AG08396 (cell line): ENCODE results near the gene ISLR2.
"Not testable (repeated sequence)": the region's sequence is repeated elsewhere in the genome, so short reads cannot be mapped to it uniquely, and the experiment has no call there.

Experiments used
- DNase-seq: peaks from one replicate; pipeline ENCODE4 v3.0.0; 2012; ENCODE audit warnings: low spot score, mixed read lengths

ISLR2 gene

GRCh38 chr15:74156678-74157411 is 26.5 kb downstream of the ISLR2 start:
- DNase-seq: no peak

DNA sequence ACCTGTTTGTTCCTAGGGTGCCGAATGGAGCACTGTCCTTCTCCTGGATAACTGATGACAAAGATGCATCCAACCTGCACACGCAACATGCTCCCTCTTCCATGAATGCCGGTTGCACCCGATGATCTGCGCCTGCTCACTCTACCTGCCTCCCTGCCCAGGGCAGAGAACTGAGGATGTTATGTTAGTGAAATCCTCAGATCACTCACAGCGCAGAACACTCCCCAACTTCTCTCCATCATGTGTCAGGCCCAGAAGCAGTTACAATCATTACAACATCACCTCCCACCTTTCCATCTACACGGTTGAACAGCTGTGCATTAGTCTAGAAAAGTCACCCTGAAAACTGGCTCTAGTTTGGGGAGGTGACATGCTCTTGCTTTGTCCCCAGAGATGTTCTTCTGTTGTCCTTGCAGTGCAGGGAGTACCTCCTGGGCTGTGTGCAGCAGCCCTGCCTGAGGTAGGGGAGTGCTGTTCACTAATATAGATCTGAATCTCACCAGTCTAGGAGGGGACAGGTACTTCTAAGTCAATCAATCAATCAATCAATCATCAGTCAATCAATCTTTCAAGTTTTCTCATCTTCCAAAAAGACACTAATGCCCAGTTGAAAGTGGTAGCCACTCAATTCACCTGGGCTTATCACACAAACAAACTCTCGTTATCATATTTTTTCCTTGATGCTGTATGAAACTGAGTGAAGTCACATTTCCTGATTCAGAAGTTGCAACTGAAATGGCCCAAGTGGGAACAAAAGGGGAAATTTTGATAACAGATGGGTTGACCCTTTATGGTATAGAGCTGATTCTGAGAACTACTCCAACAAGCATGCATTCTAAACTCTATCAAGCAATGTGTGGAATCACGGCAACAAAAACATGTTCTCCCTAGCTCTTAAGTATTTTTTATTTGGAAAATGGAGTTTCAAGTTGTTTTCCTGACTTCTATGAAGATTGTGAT is 27.8 kb downstream of the ISLR2 start:
- no peak for DNase-seq

DNA sequence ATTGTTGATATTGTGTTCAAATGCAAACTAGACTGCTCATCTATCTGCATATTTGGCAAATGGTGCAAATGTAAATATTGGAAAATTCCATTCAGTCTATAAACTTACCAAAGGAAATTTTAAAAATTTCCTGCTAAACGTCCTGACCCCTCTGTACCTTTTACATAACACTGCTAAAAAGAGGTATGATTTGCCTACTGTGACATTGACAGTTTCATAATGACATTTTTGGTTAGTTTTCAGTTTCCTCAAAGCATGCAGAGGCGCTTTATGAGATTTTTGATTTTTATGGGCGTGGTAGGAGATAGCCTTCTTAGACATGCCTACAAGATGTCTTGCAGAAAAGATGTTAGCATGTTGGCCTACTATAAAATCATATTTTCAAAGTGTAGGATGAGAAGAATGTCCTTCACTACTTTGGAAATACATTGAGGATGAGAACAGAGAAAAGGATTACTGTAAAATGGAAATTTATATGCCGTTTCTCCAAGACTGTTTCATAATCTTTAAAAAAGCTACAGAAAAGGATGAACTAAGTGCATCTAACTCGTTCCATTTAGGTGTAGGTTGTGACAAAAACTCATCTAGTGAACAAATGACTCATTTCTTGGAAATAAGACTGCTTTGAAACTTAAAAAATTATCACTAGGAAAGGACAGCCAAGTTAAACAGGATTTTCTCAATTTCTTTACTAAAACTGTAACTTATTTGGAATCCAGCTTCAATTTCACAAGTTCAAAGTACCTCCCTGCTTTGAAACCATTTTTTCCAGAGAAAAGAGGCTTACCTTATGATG is 28.7 kb downstream of the ISLR2 start:
- no peak for DNase-seq

- DNase-seq: no peak
Observed at GRCh38 chr15:74159773-74160172, 29.4 kb downstream of the ISLR2 start.

GRCh38 chr15:74160390-74160789 is 30.0 kb downstream of the ISLR2 start:
- DNase-seq: not testable (repeated sequence)

GRCh38 chr15:74162195-74162536 is 31.8 kb downstream of the ISLR2 start:
- not testable (repeated sequence) for DNase-seq

GRCh38 chr15:74165461-74165860 is 35.1 kb downstream of the ISLR2 start:
- DNase-seq: no peak

DNA sequence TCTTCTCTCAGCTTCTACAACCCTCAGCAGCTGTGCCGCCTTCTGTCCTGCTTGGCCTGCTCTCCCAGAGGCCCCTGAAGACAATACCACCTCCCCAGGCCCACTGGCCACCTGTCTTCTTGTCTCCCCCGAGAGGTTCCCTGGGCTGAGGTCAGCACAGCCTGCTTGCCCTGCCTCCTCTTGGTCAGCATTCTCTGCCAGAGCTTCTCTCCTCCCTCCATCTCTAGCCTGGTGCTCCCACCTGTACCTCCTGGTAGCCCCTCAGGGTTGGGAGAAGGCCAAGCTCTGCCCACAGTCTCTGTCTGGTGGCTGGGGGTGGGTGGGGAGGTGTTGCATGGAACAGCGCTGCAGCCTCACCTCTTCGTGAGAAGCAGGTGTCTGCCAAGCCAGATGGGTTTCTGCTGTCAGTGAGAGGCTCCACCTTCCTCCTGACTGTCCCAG is 37.5 kb downstream of the ISLR2 start:
- no peak for DNase-seq

GRCh38 chr15:74168711-74169126 is 38.3 kb downstream of the ISLR2 start:
- DNase-seq: no peak

GRCh38 chr15:74170071-74170844 is 39.9 kb downstream of the ISLR2 start:
- no peak for DNase-seq

DNA sequence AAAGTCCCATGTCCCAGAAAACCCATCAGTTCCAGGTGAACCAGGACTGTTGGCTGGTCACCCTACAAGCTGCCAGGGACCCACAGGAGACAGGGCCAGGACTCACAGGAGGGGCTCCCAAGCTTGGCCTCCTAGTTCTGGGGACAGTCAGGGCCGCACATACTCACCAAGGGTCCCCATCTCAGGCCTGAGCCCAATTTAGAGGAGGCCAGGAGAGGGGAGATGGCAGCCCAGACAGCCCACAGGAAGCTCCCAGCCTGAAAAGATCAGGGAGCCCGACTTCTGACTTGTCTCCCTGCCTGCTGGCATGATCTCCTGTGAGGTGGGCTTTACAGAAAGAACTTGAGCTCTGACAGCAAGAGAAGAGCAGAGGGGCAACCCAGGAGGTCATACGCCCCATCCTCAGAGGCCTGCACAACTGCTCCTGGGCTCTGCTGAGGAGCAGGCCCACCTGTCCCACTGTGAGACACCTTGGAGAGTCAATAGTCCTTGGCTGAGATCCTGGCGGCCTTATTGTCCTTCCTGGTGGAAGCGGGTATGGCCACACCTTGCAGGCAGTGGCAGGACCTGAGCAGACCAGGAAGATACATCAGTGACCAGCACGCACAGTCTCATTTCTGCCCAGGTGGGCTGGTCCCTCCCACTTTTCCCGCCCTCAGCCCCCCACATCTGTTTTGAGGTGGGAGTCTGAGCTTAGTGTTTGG is 40.6 kb downstream of the ISLR2 start:
- DNase-seq: no peak

DNA sequence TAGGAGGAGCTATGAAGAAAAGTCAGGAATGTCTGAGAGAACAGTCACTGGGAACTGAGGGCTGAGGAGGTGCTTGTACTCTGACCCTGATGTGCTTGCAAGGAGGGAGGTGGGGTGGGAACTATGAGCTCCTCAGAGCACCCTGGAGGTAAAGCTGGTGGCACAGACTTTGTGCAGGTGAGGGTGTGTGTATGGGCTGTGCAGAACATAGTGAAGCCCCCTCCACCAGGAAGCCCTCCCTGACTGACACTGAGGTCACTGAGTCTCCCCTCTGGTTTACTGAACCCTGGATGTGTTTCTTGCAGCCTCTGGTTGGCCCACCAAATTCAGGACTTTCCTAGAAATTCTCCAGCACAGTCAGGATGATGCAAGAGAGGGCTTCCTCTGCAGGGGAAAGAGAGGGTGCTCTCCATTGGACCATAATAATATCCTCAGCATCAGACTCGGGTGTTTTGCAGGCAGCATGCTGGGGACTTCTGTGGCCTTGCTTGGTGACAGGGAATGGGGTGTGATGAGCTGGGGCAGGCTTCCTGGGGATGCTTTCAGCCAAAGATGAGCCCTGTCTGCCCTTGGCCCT is 41.7 kb downstream of the ISLR2 start:
- DNase-seq: no peak

DNA sequence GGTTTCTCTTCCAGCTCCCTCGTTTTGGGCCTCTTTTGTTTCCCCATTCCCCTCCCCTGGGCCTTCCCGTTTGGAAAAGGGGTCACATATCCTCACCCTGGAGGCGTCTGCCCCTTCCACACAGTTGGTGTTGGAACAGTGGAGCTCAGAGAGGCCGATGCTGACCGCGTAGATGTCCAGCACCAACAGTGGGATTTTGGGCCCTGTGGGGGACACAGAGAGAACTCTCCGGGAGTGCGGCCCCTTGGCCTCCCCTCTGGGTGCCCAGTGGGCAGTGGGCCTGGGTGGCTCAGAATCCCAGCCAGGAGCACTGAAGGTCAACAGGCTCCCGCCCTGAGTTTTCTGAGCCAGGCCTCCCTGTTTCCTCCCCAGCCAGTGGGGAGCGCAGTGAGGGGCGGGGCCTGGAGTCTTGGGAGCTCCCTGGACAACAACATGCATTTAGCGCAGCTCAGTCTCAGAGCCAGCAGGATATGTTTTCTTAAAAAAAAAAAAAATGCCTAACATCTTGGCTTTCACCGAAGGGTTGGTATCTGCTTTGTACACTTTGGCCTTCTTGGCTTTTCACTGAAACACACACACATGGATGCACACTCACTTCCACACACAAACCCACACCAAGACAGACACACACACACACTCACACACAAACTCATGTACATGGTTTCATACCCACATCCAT is 42.5 kb downstream of the ISLR2 start:
- DNase-seq: peak; percentile 79

GRCh38 chr15:74173380-74174218 is 43.2 kb downstream of the ISLR2 start, which contains the start of gene ISLR:
TSS of gene ISLR (plus strand) at chr15:74173710. CDS start at chr15:74174859, 1,149 bp downstream.
- DNase-seq: peak; percentile 52

DNA sequence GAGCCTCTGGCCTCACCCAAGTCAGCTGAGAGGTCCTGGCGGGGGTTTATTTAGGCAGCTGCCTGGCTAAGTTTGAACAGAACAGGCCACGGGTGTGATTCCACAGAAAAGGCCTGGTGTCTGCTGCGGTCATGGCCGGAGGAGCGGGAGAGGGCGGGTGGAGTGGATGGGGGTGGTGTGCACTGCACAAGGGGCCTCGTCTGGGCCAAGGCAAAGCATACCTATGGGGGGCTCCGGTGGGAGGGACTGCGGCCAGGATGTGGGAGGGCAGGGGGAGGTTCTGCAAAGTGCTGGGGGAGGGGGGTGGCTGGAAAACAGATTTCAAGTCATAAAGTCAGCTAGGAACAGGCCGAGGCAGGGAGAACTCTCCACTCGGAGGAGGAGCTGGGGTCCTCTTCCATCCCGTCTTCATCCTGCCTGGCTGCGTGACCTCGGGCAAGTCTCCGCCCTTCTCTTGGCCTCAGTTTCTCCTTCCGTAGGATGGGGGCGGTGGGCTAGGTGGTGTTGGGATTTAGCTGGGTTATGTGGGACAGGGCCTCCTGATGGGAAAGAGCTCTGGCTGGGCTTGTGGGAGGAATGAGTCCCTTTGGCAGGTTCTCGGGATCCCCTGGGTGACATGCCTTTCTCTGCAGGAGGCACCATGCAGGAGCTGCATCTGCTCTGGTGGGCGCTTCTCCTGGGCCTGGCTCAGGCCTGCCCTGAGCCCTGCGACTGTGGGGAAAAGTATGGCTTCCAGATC is 44.0 kb downstream of the ISLR2 start:
- DNase-seq: no peak

GRCh38 chr15:74174958-74175253 is 44.5 kb downstream of the ISLR2 start:
- DNase-seq: no peak

- no peak for DNase-seq
Observed at GRCh38 chr15:74175271-74176191, 45.1 kb downstream of the ISLR2 start.
